Stimulated activated memory B cell treated with anti-CD40 and anti-IgM and Interleukin-4, amounts not matched to agents 10 μg/mL and 1 μg/mL and 100 μg/mL, for 72 hours (primary cell): ENCODE measurements around the gene SYPL2.
A peak's percentile ranks its signal among the peaks of the same experiment; 100 is the strongest.

ENCODE experiments used
- ATAC-seq: fragments of 150-1000 bp; cut with Tn5 transposase; 2 replicates; pipeline ENCODE4 v1.10.0; 2021
- H3K27ac Mint-ChIP-seq: one replicate; pipeline ENCODE4 v1.8.0; 2022; ENCODE audit warnings: mild to moderate bottlenecking, mixed read lengths
- H3K27me3 Mint-ChIP-seq: one replicate; pipeline ENCODE4 v1.8.0; 2022; ENCODE audit warnings: mixed read lengths
- H3K36me3 Mint-ChIP-seq: one replicate; pipeline ENCODE4 v1.8.0; 2022; ENCODE audit warnings: mixed read lengths
- H3K4me1 Mint-ChIP-seq: one replicate; pipeline ENCODE4 v1.8.0; 2022; ENCODE audit warnings: mixed read lengths
- H3K4me3 Mint-ChIP-seq: one replicate; pipeline ENCODE4 v1.8.0; 2022; ENCODE audit warnings: mild to moderate bottlenecking, moderate library complexity, mixed read lengths
- H3K9me3 Mint-ChIP-seq: one replicate; pipeline ENCODE4 v1.8.0; 2022; ENCODE audit warnings: mixed read lengths

The SYPL2 gene

GRCh38 chr1:109531380-109531779 is 65.0 kb downstream of the SYPL2 start:
- H3K4me1 Mint-ChIP-seq: peaks cover 21% of the 10 kb centered on the region
- no peak for ATAC-seq
- H3K27ac Mint-ChIP-seq: peak overlapping the region; percentile 2
- H3K36me3 Mint-ChIP-seq: no peaks in the 10 kb centered on the region
- no peak overlapping the region for H3K4me3 Mint-ChIP-seq
- no peaks in the 10 kb centered on the region for H3K27me3 Mint-ChIP-seq
- H3K9me3 Mint-ChIP-seq: no peaks in the 10 kb centered on the region
